ENCODE results near the gene PRDM16. TPM values are rescaled to one million over a fixed set of nuclear protein-coding genes. Genes with fewer than 3 reads are reported as not detected.

Gene PRDM16
- total RNA-seq, 1 experiment from 2014 or later = 6.1 TPM

DNA sequence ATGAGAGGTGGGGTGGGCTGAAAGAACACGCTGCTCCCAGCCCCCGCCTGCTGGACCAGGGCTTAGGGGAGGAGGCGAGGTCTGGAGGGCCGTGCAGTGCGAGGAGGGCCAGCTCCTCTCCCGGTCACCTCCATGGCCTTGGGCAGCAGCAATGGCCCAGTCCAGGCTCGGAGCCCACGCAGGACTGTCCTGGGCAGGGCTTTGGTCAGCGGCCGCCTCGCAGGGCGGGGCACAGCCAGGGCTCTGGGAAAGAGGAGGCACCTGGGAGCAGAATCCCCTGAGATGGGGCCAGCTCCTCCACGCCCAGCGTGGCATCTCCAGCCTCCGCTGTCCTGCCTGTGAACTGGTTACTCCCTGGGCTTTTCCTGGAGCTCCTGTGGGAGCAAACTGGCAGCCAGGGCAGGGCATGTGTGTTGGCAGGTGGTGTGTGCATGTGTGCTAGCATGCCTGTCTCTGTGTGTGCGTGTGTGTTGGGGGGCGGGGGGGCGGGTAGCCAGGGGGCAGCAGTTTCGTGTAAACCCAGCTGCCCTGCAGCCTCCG lies 412.9 kb downstream of the PRDM16 start:
- intact Hi-C loops (cut with micrococcal nuclease) = no loop called here
- ChIA-PET RAD21 (ENCODE audit: low non-redundant PET in 1 of 2, low total read pairs in 2 of 2, uncharacterized antibody in 2 of 2, unreplicated experiment in 2 of 2) (interaction anchor here in 1 of 2 experiments (1.5 kb wide), 1 partner anchor 29 kb away, joined by 5 read pairs; no protein-coding TSS in a partner anchor), POLR2A (interaction anchor here (0.9 kb wide), 1 partner anchor 29 kb away, joined by 4 read pairs; no protein-coding TSS in a partner anchor), CTCF (interaction anchor here (1.2 to 3.5 kb wide), 4 partner anchors 9 to 137 kb away, joined by 4 to 29 read pairs (median 6); no protein-coding TSS in a partner anchor)
- Histone ChIP-seq H3K27me3 (ENCODE audit: insufficient read depth, low read length) (no peaks in the 10 kb centered on the region), H3K27ac (ENCODE audit: low read depth, low read length) (peak overlapping the region; percentile 39; the same call in 1 of the 2 replicates), H3K9ac (ENCODE audit: low read length) (no peak overlapping the region; the same call in 1 of the 2 replicates), H3K4me2 (ENCODE audit: low read length) (peak overlapping the region; percentile 84), H3K4me3 (replicated peaks in 1 of 2; ENCODE audit: low read depth in 1 of 2, low read length in 2 of 2) (no peak overlapping the region), H3K36me3 (ENCODE audit: control insufficient read depth in 1 of 2, insufficient read depth in 2 of 2, low read length in 2 of 2) (no peaks in the 10 kb centered on the region; a peak in 1 of 4 replicates), H2AFZ (ENCODE audit: low read depth, low read length, poor library complexity, severe bottlenecking) (no peak overlapping the region), H3K79me2 (ENCODE audit: insufficient read depth, low read length) (no peaks in the 10 kb centered on the region), H3K9me2 (ENCODE audit: insufficient read depth) (no peaks in the 10 kb centered on the region), H3K4me1 (ENCODE audit: control insufficient read depth in 1 of 2, insufficient read depth in 2 of 2, low read length in 2 of 2) (peaks cover 12 to 29% of the 10 kb centered on the region in 2 experiments; a peak in 3 of 4 replicates), H4K20me1 (ENCODE audit: insufficient read depth) (no peaks in the 10 kb centered on the region), H3K9me3 (ENCODE audit: control insufficient read depth in 1 of 2, insufficient read depth in 1 of 2, low read depth in 1 of 2, low read length in 2 of 2) (no peaks in the 10 kb centered on the region)
- TF ChIP-seq POLR2A (IDR thresholded peaks at IDR 0.05; ENCODE audit: borderline replicate concordance, extremely low read depth, insufficient read depth, insufficient read length) (no peak), RAD21 (IDR thresholded peaks at IDR 0.05; ENCODE audit: low read depth) (no peak), EGR1 (IDR thresholded peaks at IDR 0.05; ENCODE audit: low read depth) (no peak), POLR2AphosphoS5 (IDR thresholded peaks at IDR 0.05; ENCODE audit: low read depth, low read length) (no peak; the same call in 1 of the 2 replicates), TCF7L2 (IDR thresholded peaks at IDR 0.05; ENCODE audit: borderline replicate concordance, extremely low read depth, insufficient read depth, insufficient read length) (no peak), SP1 (IDR thresholded peaks at IDR 0.05; ENCODE audit: low read depth) (no peak)
- TF ChIP-seq, protein P1, sequence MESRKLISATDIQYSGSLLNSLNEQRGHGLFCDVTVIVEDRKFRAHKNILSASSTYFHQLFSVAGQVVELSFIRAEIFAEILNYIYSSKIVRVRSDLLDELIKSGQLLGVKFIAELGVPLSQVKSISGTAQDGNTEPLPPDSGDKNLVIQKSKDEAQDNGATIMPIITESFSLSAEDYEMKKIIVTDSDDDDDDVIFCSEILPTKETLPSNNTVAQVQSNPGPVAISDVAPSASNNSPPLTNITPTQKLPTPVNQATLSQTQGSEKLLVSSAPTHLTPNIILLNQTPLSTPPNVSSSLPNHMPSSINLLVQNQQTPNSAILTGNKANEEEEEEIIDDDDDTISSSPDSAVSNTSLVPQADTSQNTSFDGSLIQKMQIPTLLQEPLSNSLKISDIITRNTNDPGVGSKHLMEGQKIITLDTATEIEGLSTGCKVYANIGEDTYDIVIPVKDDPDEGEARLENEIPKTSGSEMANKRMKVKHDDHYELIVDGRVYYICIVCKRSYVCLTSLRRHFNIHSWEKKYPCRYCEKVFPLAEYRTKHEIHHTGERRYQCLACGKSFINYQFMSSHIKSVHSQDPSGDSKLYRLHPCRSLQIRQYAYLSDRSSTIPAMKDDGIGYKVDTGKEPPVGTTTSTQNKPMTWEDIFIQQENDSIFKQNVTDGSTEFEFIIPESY (IDR thresholded peaks at IDR 0.05; ENCODE audit: extremely low read depth, insufficient replicate concordance, low read length) = no peak
- DNase-seq (ENCODE audit: low read depth, low spot score) (no peak), ATAC-seq (peak; percentile 24)
- no TSS peak for BruUV-seq (replicated peaks)
